Body of pancreas (tissue), 4 donors: Measurements from ENCODE around the gene ZNF408.

Experiments used
- POLR2A ChIP-seq, 3 donors: fragments of 450-650 bp; IDR thresholded peaks; one replicate each; pipeline ENCODE4 v1.6.1; 2016; ENCODE audit warnings: antibody characterized with exemption in 3 of 3, mild to moderate bottlenecking in 2 of 3
- TF ChIP-seq, protein P1 (sequence below), 7 experiments: fragments of 450-650 bp in 4 of 7; fragments of 200-600 bp in 3 of 7; sonication (generic) in 3 of 7; IDR thresholded peaks; one replicate each; pipeline ENCODE4 v1.5.1; 2016 to 2019; ENCODE audit warnings: antibody characterized with exemption in 7 of 7

DNA sequence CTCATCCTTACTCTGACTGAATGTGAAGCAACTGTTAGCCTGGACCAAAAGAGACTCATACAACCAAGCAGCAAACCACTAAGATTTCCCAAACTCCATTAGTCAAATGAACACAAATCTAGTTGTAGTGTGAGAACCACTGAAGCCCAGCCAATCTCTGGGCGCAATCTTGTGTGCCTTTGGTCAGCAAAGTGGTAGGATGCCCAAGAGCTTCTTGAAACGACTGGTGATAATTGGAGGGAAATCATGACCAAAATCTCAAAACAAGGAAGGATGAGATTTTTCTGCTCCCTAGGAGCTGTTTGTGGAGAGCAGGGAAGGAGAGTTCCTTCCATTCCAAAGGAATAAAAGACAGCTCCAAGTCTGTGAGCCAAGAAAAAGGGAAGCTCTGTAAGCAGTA lies 42.2 kb downstream of the ZNF408 start:
- TF ChIP-seq, protein P1, sequence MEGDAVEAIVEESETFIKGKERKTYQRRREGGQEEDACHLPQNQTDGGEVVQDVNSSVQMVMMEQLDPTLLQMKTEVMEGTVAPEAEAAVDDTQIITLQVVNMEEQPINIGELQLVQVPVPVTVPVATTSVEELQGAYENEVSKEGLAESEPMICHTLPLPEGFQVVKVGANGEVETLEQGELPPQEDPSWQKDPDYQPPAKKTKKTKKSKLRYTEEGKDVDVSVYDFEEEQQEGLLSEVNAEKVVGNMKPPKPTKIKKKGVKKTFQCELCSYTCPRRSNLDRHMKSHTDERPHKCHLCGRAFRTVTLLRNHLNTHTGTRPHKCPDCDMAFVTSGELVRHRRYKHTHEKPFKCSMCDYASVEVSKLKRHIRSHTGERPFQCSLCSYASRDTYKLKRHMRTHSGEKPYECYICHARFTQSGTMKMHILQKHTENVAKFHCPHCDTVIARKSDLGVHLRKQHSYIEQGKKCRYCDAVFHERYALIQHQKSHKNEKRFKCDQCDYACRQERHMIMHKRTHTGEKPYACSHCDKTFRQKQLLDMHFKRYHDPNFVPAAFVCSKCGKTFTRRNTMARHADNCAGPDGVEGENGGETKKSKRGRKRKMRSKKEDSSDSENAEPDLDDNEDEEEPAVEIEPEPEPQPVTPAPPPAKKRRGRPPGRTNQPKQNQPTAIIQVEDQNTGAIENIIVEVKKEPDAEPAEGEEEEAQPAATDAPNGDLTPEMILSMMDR (IDR thresholded peaks at IDR 0.05): no peak
- no peak for TF ChIP-seq POLR2A (IDR thresholded peaks at IDR 0.05)
